HCT116 (cell line): ENCODE measurements around the gene USO1. TPM values are rescaled to one million over a fixed set of nuclear protein-coding genes. Genes with fewer than 3 reads are reported as not detected.

ENCODE experiments used
- ATAC-seq: fragments of 200-7000 bp; cut with Tn5 transposase; 2 replicates; pipeline ENCODE4 v1.9.1; 2020; ENCODE audit warnings: mild to moderate bottlenecking, moderate library complexity
- BruUV-seq: library from RNA; stranded (reverse); fragments of 400-500 nt; replicated peaks from 2 replicates; lab custom pipeline; 2021; lab: Mats Ljungman, UMichigan
- CTCF ChIA-PET: fragments of 300-600 bp; sonication (Branson Sonifier 250); formaldehyde crosslinking; loops from one replicate; lab custom pipeline; 2021; ENCODE audit warnings: antibody characterized with exemption; lab: Charles Lee
- POLR2A ChIA-PET: fragments of 300-600, 350-600 bp; sonication (Branson Sonifier 250); formaldehyde crosslinking; loops from one replicate; lab custom pipeline; 2021; ENCODE audit warnings: antibody characterized with exemption; lab: Charles Lee
- RAD21 ChIA-PET, 2 experiments: fragments of 300-600 bp; sonication (Branson Sonifier 250); formaldehyde crosslinking; loops; one replicate each; lab custom pipeline; 2023; ENCODE audit warnings: low total read pairs in 2 of 2; ENCODE audit not compliant: uncharacterized antibody in 2 of 2, unreplicated experiment in 2 of 2, low non-redundant PET in 1 of 2; lab: Charles Lee
- DNase-seq: peaks from one replicate; pipeline ENCODE4 v3.0.0-alpha.2; 2010; ENCODE audit warnings: low read depth, low spot score
- H2AFZ ChIP-seq: fragments of 200-600 bp; shearing (Covaris generic), sonication (generic); 2 replicates; pipeline ENCODE4 v1.6.1; 2017; ENCODE audit warnings: low read depth, mixed run types, mixed read lengths, antibody characterized with exemption, low read length; ENCODE audit not compliant: poor library complexity, severe bottlenecking
- H3K27ac ChIP-seq: 2 replicates; pipeline ENCODE4 v1.5.1; 2012; ENCODE audit warnings: low read depth, low read length
- H3K27me3 ChIP-seq: fragments of 200-600 bp; sonication (generic); 2 replicates; pipeline ENCODE4 v1.6.1; 2016; ENCODE audit warnings: mixed run types, low read length, mixed read lengths; ENCODE audit not compliant: insufficient read depth
- H3K36me3 ChIP-seq, 2 experiments: fragments of 200-500 bp in 1 of 2; fragments of 200-600 bp in 1 of 2; sonication (Bioruptor generic) in 1 of 2; sonication (generic) in 1 of 2; 2 replicates each; pipeline versions ENCODE4 v1.5.1 to v1.6.1; 2014 to 2016; ENCODE audit warnings: low read length in 2 of 2, inconsistent platforms in 1 of 2, mixed read lengths in 1 of 2, mixed run types in 1 of 2; ENCODE audit not compliant: insufficient read depth in 2 of 2, control insufficient read depth in 1 of 2
- H3K4me1 ChIP-seq, 2 experiments: fragments of 200-600 bp in 1 of 2; sonication (generic) in 1 of 2; 2 replicates each; pipeline versions ENCODE4 v1.5.1 to v1.6.1; 2012 to 2017; ENCODE audit warnings: low read length in 2 of 2, inconsistent platforms in 1 of 2, mild to moderate bottlenecking in 1 of 2, mixed read lengths in 1 of 2, mixed run types in 1 of 2, moderate library complexity in 1 of 2; ENCODE audit not compliant: insufficient read depth in 2 of 2, control insufficient read depth in 1 of 2
- H3K4me2 ChIP-seq: fragments of 200-600 bp; sonication (generic); 2 replicates; pipeline ENCODE4 v1.6.1; 2017; ENCODE audit warnings: mixed run types, low read length, mixed read lengths
- H3K4me3 ChIP-seq, 2 experiments: fragments of 200-600 bp in 1 of 2; sonication (generic) in 1 of 2; replicated peaks in 1 of 2; 2 replicates each; pipeline ENCODE4 v1.5.1; 2011 to 2016; ENCODE audit warnings: low read length in 2 of 2, control low read depth in 1 of 2, low read depth in 1 of 2, mild to moderate bottlenecking in 1 of 2, mixed read lengths in 1 of 2, mixed run types in 1 of 2
- H3K79me2 ChIP-seq: fragments of 200-600 bp; sonication (generic); 2 replicates; pipeline ENCODE4 v1.6.1; 2017; ENCODE audit warnings: mild to moderate bottlenecking, mixed run types, low read length, moderate library complexity, mixed read lengths; ENCODE audit not compliant: insufficient read depth
- H3K9ac ChIP-seq: fragments of 200-600 bp; sonication (generic); 2 replicates; pipeline ENCODE4 v1.6.1; 2016; ENCODE audit warnings: low read length, mixed read lengths
- H3K9me2 ChIP-seq: fragments of 200-600 bp; sonication (generic), shearing (Covaris generic); 2 replicates; pipeline ENCODE4 v1.6.1; 2017; ENCODE audit warnings: mixed run types, mild to moderate bottlenecking, moderate library complexity; ENCODE audit not compliant: insufficient read depth
- H3K9me3 ChIP-seq, 2 experiments: fragments of 200-500 bp in 1 of 2; fragments of 200-600 bp in 1 of 2; sonication (Bioruptor generic) in 1 of 2; sonication (generic) in 1 of 2; 2 replicates each; pipeline ENCODE4 v1.6.1; 2014 to 2017; ENCODE audit warnings: low read length in 2 of 2, mixed read lengths in 2 of 2, inconsistent platforms in 1 of 2, low read depth in 1 of 2, mild to moderate bottlenecking in 1 of 2, mixed run types in 1 of 2, moderate library complexity in 1 of 2; ENCODE audit not compliant: control insufficient read depth in 1 of 2, insufficient read depth in 1 of 2
- H4K20me1 ChIP-seq: fragments of 200-600 bp; sonication (generic), shearing (Covaris generic); 2 replicates; pipeline ENCODE4 v1.6.1; 2017; ENCODE audit warnings: mixed run types, mild to moderate bottlenecking, moderate library complexity; ENCODE audit not compliant: insufficient read depth
- CBX3 ChIP-seq: IDR thresholded peaks from 2 replicates; pipeline ENCODE4 v1.6.1; 2012; ENCODE audit warnings: low read depth
- CEBPB ChIP-seq: IDR thresholded peaks from 2 replicates; pipeline ENCODE4 v1.6.1; 2012; ENCODE audit warnings: low read depth
- CTCF ChIP-seq, 3 experiments: fragments of 200-600 bp in 1 of 3; sonication (generic) in 1 of 3; IDR thresholded peaks in 2 of 3; conservative IDR thresholded peaks in 1 of 3; 2 replicates each; pipeline ENCODE4 v1.5.1; 2012 to 2017; ENCODE audit warnings: low read depth in 2 of 3, low read length in 2 of 3, antibody characterized with exemption in 1 of 3, borderline replicate concordance in 1 of 3, control low read depth in 1 of 3, mild to moderate bottlenecking in 1 of 3, mixed read lengths in 1 of 3, mixed run types in 1 of 3, moderate library complexity in 1 of 3; ENCODE audit not compliant: insufficient read depth in 1 of 3
- ELF1 ChIP-seq: IDR thresholded peaks from 2 replicates; pipeline ENCODE4 v1.6.1; 2012; ENCODE audit warnings: low read depth, borderline replicate concordance
- EZH2phosphoT487 ChIP-seq: fragments of 200-600 bp; IDR thresholded peaks from 2 replicates; pipeline ENCODE4 v1.6.1; 2018; ENCODE audit warnings: antibody characterized with exemption, borderline replicate concordance
- FOSL1 ChIP-seq: IDR thresholded peaks from 2 replicates; pipeline ENCODE4 v1.6.1; 2012; ENCODE audit warnings: low read depth
- JUND ChIP-seq: IDR thresholded peaks from 2 replicates; pipeline ENCODE4 v1.6.1; 2012
- POLR2A ChIP-seq: IDR thresholded peaks from 2 replicates; pipeline ENCODE4 v1.7.0; 2011; ENCODE audit warnings: borderline replicate concordance; ENCODE audit not compliant: insufficient read depth, insufficient read length; ENCODE audit errors: extremely low read depth
- POLR2AphosphoS5 ChIP-seq: IDR thresholded peaks from 2 replicates; pipeline ENCODE4 v1.6.1; 2011; ENCODE audit warnings: mild to moderate bottlenecking, low read depth, low read length, moderate library complexity
- RAD21 ChIP-seq: IDR thresholded peaks from 2 replicates; pipeline ENCODE4 v1.6.1; 2012; ENCODE audit warnings: low read depth, mild to moderate bottlenecking
- SIN3A ChIP-seq: IDR thresholded peaks from 2 replicates; pipeline ENCODE4 v1.6.1; 2012; ENCODE audit warnings: low read depth
- SP1 ChIP-seq: IDR thresholded peaks from 2 replicates; pipeline ENCODE4 v1.6.1; 2012; ENCODE audit warnings: low read depth
- TCF7L2 ChIP-seq: IDR thresholded peaks from 2 replicates; pipeline ENCODE4 v1.7.0; 2011; ENCODE audit warnings: borderline replicate concordance, inconsistent platforms; ENCODE audit not compliant: insufficient read depth, insufficient read length; ENCODE audit errors: extremely low read depth
- ZFX ChIP-seq: fragments of 450-650 bp; IDR thresholded peaks from 2 replicates; pipeline ENCODE4 v1.6.1; 2017
- ZNF274 ChIP-seq: fragments of 200-500 bp; sonication (Bioruptor generic); IDR thresholded peaks from 2 replicates; pipeline ENCODE4 v1.6.1; 2014; ENCODE audit warnings: mild to moderate bottlenecking, low read depth, low read length, inconsistent platforms
- intact Hi-C: fragments of 100-400 bp; cut with micrococcal nuclease; formaldehyde crosslinking; loops from 2 replicates; pipeline ENCODE4 v1.10.0; 2022
- total RNA-seq: library from RNA; stranded (reverse); gene quantifications from one replicate; pipeline ENCODE4 v1.2.1, GENCODE V29; 2021; ENCODE audit not compliant: unreplicated experiment
- TF ChIP-seq, protein P1 (sequence below): IDR thresholded peaks from 2 replicates; pipeline ENCODE4 v1.6.1; 2012

USO1 gene
- total RNA-seq, 1 experiment from 2014 or later, result 72.7 TPM

- Histone ChIP-seq H3K4me2 (no peak overlapping the region), H3K27me3 (no peaks in the 10 kb centered on the region), H3K4me3 (no peak overlapping the region), H3K9me2 (no peaks in the 10 kb centered on the region), H3K9me3 (no peaks in the 10 kb centered on the region), H3K27ac (no peak overlapping the region), H3K79me2 (no peaks in the 10 kb centered on the region), H3K36me3 (no peaks in the 10 kb centered on the region), H3K4me1 (peaks cover 0 to 8% of the 10 kb centered on the region in 2 experiments; a peak in 2 of 4 replicates), H4K20me1 (no peaks in the 10 kb centered on the region), H2AFZ (no peak overlapping the region), H3K9ac (no peak overlapping the region)
- BruUV-seq, result no TSS peak
- ChIA-PET CTCF (no interaction called here), RAD21 (no interaction called here), POLR2A (no interaction called here)
- no peak for TF ChIP-seq JUND
- TF ChIP-seq SP1, result no peak
- TF ChIP-seq CTCF (IDR thresholded peaks at IDR 0.05 in 2 of 3, conservative IDR thresholded peaks at IDR 0.05 in 1 of 3; ENCODE audit: borderline replicate concordance in 1 of 3, insufficient read depth in 1 of 3, low read depth in 2 of 3, low read length in 2 of 3), result no peak
- DNase-seq, result no peak
- intact Hi-C loops, result loop anchor here (10.0 kb wide), 1 partner anchor 187 kb away; no protein-coding TSS in a partner anchor
- ATAC-seq, result no peak
These were observed 117.5 kb downstream of the USO1 start for GRCh38 chr4:75841641-75842520.

DNA sequence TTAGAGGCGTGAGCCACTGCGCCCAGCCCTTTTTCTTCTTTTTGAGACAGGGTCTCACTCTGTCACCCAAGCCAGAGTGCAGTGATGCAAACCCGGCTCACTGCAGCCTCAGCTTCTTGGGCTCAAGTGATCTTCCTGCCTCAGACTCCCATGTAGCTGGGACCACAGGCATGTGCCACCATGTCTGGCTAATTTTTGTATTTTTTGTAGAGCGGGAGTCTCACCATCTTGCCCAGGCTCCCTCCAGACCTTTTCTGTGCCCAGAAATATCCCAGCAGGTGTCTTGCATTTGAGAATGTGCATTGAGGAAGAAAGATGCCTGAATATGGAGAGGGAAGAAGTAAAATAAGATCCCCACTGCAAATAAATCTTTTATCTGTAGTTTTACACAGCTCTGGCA lies 119.2 kb downstream of the USO1 start:
- CTCF ChIA-PET, result no interaction called here
- intact Hi-C loops, result loop anchor here (10.0 kb wide), 1 partner anchor 189 kb away; no protein-coding TSS in a partner anchor
- BruUV-seq, result no TSS peak

More for the DNA sequence above, 119.2 kb downstream of the USO1 start:
- H3K79me2 ChIP-seq, result no peaks in the 10 kb centered on the region
- no peaks in the 10 kb centered on the region for H3K9me3 ChIP-seq
- H3K4me3 ChIP-seq, result no peak overlapping the region
- ATAC-seq, result no peak
- no peaks in the 10 kb centered on the region for H3K9me2 ChIP-seq
- no peaks in the 10 kb centered on the region for H3K27me3 ChIP-seq
- no peak for TF ChIP-seq FOSL1
- no peak for TF ChIP-seq CEBPB
- no peak for TF ChIP-seq SIN3A
- no peak for TF ChIP-seq CBX3
- TF ChIP-seq ZFX, result no peak
- TF ChIP-seq, protein P1, sequence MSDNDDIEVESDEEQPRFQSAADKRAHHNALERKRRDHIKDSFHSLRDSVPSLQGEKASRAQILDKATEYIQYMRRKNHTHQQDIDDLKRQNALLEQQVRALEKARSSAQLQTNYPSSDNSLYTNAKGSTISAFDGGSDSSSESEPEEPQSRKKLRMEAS, result no peak
- no peak for TF ChIP-seq RAD21
- no peak for TF ChIP-seq EZH2phosphoT487
- TF ChIP-seq POLR2A, result no peak
- TF ChIP-seq ZNF274, result no peak
- no peak for TF ChIP-seq ELF1
- no peak for TF ChIP-seq POLR2AphosphoS5
- no peak for TF ChIP-seq TCF7L2
- TF ChIP-seq, all 23 proteins: peak for 0
- Histone ChIP-seq H3K4me2 (no peak overlapping the region), H2AFZ (no peak overlapping the region), H4K20me1 (no peaks in the 10 kb centered on the region), H3K36me3 (no peaks in the 10 kb centered on the region), H3K27ac (no peak overlapping the region), H3K4me1 (peaks cover 0 to 18% of the 10 kb centered on the region in 2 experiments; a peak in 2 of 4 replicates), H3K9ac (no peak overlapping the region)
- no peak for DNase-seq
- RAD21 ChIA-PET, result no interaction called here
- POLR2A ChIA-PET, result no interaction called here
